Measurements from ENCODE around the gene DZIP3.

- TF ChIP-seq CTCF (IDR thresholded peaks at IDR 0.05), result no peak
- no peak for TF ChIP-seq POLR2A (IDR thresholded peaks at IDR 0.05)
Observed at GRCh38 chr3:108610651-108611050, 21.1 kb downstream of the DZIP3 start.

All from body of pancreas (tissue), 4 donors.